Activated T-helper 9 cell treated with anti-CD3 and anti-CD28 coated beads, Interleukin-2, amount 50 U/mL, for 16 hours (primary cell): Measurements from ENCODE around the gene CLNS1A.
"Not testable (repeated sequence)": the region's sequence is repeated elsewhere in the genome, so short reads cannot be mapped to it uniquely, and the experiment has no call there.

ENCODE experiments used
- DNase-seq: peaks from one replicate; pipeline ENCODE4 v3.0.0-alpha.2; 2020; ENCODE audit warnings: low read depth

The CLNS1A gene

GRCh38 chr11:77637345-77638165 lies at the start of gene CLNS1A:
Gene CLNS1A (minus strand): TSS chr11:77637794. CDS start chr11:77637714, 80 bp downstream.
- peak; percentile 71 for DNase-seq

- DNase-seq: no peak
Observed at GRCh38 chr11:77687088-77687487, 49.5 kb upstream of the CLNS1A start.

GRCh38 chr11:77677138-77677537 lies 39.5 kb upstream of the CLNS1A start:
- no peak for DNase-seq

GRCh38 chr11:77672264-77672663 lies 34.7 kb upstream of the CLNS1A start:
- DNase-seq: no peak

GRCh38 chr11:77669848-77670511 lies 32.4 kb upstream of the CLNS1A start:
- DNase-seq: no peak

GRCh38 chr11:77668760-77669159 lies 31.2 kb upstream of the CLNS1A start:
- DNase-seq: no peak

GRCh38 chr11:77665240-77665965 lies 27.8 kb upstream of the CLNS1A start:
- DNase-seq: no peak

GRCh38 chr11:77661670-77662069 lies 24.1 kb upstream of the CLNS1A start:
- no peak for DNase-seq

GRCh38 chr11:77660947-77661346 lies 23.4 kb upstream of the CLNS1A start:
- no peak for DNase-seq

- no peak for DNase-seq
Observed at GRCh38 chr11:77658213-77659013, 20.8 kb upstream of the CLNS1A start.

- no peak for DNase-seq
Observed at GRCh38 chr11:77656362-77656761, 18.8 kb upstream of the CLNS1A start.

- DNase-seq: no peak
Observed at GRCh38 chr11:77654770-77655434, 17.3 kb upstream of the CLNS1A start.

GRCh38 chr11:77650123-77650522 lies 12.5 kb upstream of the CLNS1A start:
- DNase-seq: no peak

GRCh38 chr11:77647654-77648305 lies 10.2 kb upstream of the CLNS1A start:
- no peak for DNase-seq

GRCh38 chr11:77644887-77645286 lies 7.3 kb upstream of the CLNS1A start:
- DNase-seq: no peak

GRCh38 chr11:77642228-77642627 lies 4.6 kb upstream of the CLNS1A start:
- no peak for DNase-seq

- no peak for DNase-seq
Observed at GRCh38 chr11:77636731-77637344, 756 bp downstream of the CLNS1A start.

GRCh38 chr11:77633926-77634325 lies 3.7 kb downstream of the CLNS1A start:
- DNase-seq: not testable (repeated sequence)

- no peak for DNase-seq
Observed at GRCh38 chr11:77630157-77630710, 7.4 kb downstream of the CLNS1A start.

GRCh38 chr11:77619576-77620198 lies 17.9 kb downstream of the CLNS1A start:
- DNase-seq: no peak
